ENCODE measurements around the gene CREB3. TPM values are rescaled to one million over a fixed set of nuclear protein-coding genes. Genes with fewer than 3 reads are reported as not detected.

The CREB3 gene
- total and polyA plus RNA-seq, 2 of the 4 experiments (the other 2 are of a cell fraction), result 60.7 to 106 TPM

GRCh38 chr9:35728041-35728971 is 4.2 kb upstream of the CREB3 start (continued):
- TF ChIP-seq SMC3 (IDR thresholded peaks at IDR 0.05; ENCODE audit: low read depth, low read length), result no peak
- peak; percentile 94 for TF ChIP-seq CEBPB (IDR thresholded peaks at IDR 0.05; ENCODE audit: low read depth, low read length)
- TF ChIP-seq NFE2L2 (IDR thresholded peaks at IDR 0.05; ENCODE audit: low read depth, low read length), result no peak; the same call in 1 of the 2 replicates
- no peak for TF ChIP-seq BHLHE40 (IDR thresholded peaks at IDR 0.05; ENCODE audit: low read depth, low read length)

- Histone ChIP-seq H2BK120ac (ENCODE audit: low read depth, low read length) (peak overlapping the region; percentile 98), H3K4me2 (ENCODE audit: low read depth, low read length) (peak overlapping the region; percentile 96), H2BK15ac (ENCODE audit: low read depth, low read length) (peak overlapping the region; percentile 75; the same call in 2 of the 3 replicates), H3K79me1 (ENCODE audit: low read depth in 1 of 2, low read length in 2 of 2) (peaks cover 23 to 73% of the 10 kb centered on the region in 2 experiments), H4K20me1 (ENCODE audit: insufficient read depth, low read length) (peaks cover 36% of the 10 kb centered on the region), H3K27me3 (ENCODE audit: control insufficient read depth, insufficient read depth, low read length) (no peaks in the 10 kb centered on the region), H2BK5ac (ENCODE audit: low read depth, low read length, poor library complexity, severe bottlenecking) (peak overlapping the region; percentile 96), H3K36me3 (ENCODE audit: control insufficient read depth, insufficient read depth, low read length) (peaks cover 18% of the 10 kb centered on the region), H3K4ac (ENCODE audit: low read depth, low read length) (peak overlapping the region; percentile 99), H2AFZ (replicated peaks; ENCODE audit: low read length, poor library complexity) (peak overlapping the region; percentile 36), H4K91ac (ENCODE audit: insufficient read depth, low read depth, low read length) (peak overlapping the region; percentile 99), H3K9ac (ENCODE audit: low read depth, low read length) (peak overlapping the region; percentile 99), H4K5ac (ENCODE audit: low read depth, low read length) (peak overlapping the region; percentile 58), H3K23ac (ENCODE audit: low read depth, low read length) (peak overlapping the region; percentile 84), H3K56ac (ENCODE audit: extremely low read depth, insufficient read depth, low read length) (peak overlapping the region; percentile 99), H3K18ac (ENCODE audit: low read depth, low read length) (peak overlapping the region; percentile 87), H3K9me3 (ENCODE audit: control insufficient read depth, insufficient read depth, low read length) (no peaks in the 10 kb centered on the region), H3K27ac (ENCODE audit: insufficient read depth, low read length) (peak overlapping the region; percentile 90), H3K4me3 (ENCODE audit: insufficient read depth, low read depth, low read length) (peak overlapping the region; percentile 99), H3K9me1 (ENCODE audit: insufficient read depth, low read length) (peaks cover 5% of the 10 kb centered on the region; the same call in 1 of the 2 replicates), H3K14ac (replicated peaks; ENCODE audit: low read depth, low read length) (peak overlapping the region; percentile 100), H2BK20ac (ENCODE audit: low read depth, low read length) (peak overlapping the region; percentile 49), H3K4me1 (ENCODE audit: control insufficient read depth, insufficient read depth, low read length) (peaks cover 25% of the 10 kb centered on the region), H4K8ac (ENCODE audit: low read depth in 2 of 2, low read length in 2 of 2) (peak overlapping the region; percentile 92 to 99), H2AK5ac (ENCODE audit: low read depth, low read length) (peak overlapping the region; percentile 100), H2AK9ac (replicated peaks; ENCODE audit: low read depth, low read length, poor library complexity) (peak overlapping the region; percentile 94)
- peak; percentile 18 for DNase-seq
- dilution Hi-C loops (cut with HindIII; ENCODE audit: low sequenced_read_pairs, unreplicated experiment), result no loop called here
- CTCF ChIA-PET, result interaction anchor here (0.6 to 1.0 kb wide), 3 partner anchors 45 to 135 kb away, joined by 3 read pairs; no protein-coding TSS in a partner anchor
- POLR2A ChIA-PET (ENCODE audit: unreplicated experiment), result interaction anchor here (0.6 to 2.8 kb wide), 5 partner anchors 13 to 44 kb away, joined by 3 to 23 read pairs (median 4); partner anchors contain the start of gene TPM2
- ATAC-seq (ENCODE audit: low read depth), result no peak
- no CpG with 5 or more reads among the region's 3 CpGs for WGBS, 2 experiments (ENCODE audit: extremely low coverage in 2 of 2, insufficient read length in 1 of 2)
- BruUV-seq (replicated peaks), result no TSS peak
- intact Hi-C loops (cut with micrococcal nuclease), result loop anchor here (2.0 kb wide), 1 partner anchor 38 kb away; no protein-coding TSS in a partner anchor
- in situ Hi-C loops (cut with MboI; ENCODE audit: low sequenced_read_pairs), result no loop called here
- no peak for TF ChIP-seq RFX5 (IDR thresholded peaks at IDR 0.05; ENCODE audit: low read depth, low read length)
- no peak for TF ChIP-seq RAD21 (IDR thresholded peaks at IDR 0.05; ENCODE audit: low read length)
- TF ChIP-seq FOS (IDR thresholded peaks at IDR 0.05; ENCODE audit: low read depth, low read length), result no peak
- TF ChIP-seq MAFK (IDR thresholded peaks at IDR 0.05; ENCODE audit: low read depth, low read length), result no peak
- no peak for TF ChIP-seq POLR2A (IDR thresholded peaks at IDR 0.05; ENCODE audit: low read depth, low read length)
- no peak for TF ChIP-seq CHD1 (IDR thresholded peaks at IDR 0.05; ENCODE audit: low read depth, low read length)
- TF ChIP-seq RCOR1 (IDR thresholded peaks at IDR 0.05; ENCODE audit: insufficient replicate concordance, low read length), result no peak
- TF ChIP-seq USF2 (IDR thresholded peaks at IDR 0.05; ENCODE audit: low read depth, low read length), result no peak
- TF ChIP-seq MXI1 (IDR thresholded peaks at IDR 0.05; ENCODE audit: borderline replicate concordance, low read depth, low read length), result no peak
- TF ChIP-seq CTCF (conservative IDR thresholded peaks at IDR 0.05; ENCODE audit: low read depth, low read length), result no peak
These were observed 3.4 kb upstream of the CREB3 start for GRCh38 chr9:35729101-35729500.

Data from IMR-90 (cell line).